ENCODE results near the gene DZANK1.

DNA sequence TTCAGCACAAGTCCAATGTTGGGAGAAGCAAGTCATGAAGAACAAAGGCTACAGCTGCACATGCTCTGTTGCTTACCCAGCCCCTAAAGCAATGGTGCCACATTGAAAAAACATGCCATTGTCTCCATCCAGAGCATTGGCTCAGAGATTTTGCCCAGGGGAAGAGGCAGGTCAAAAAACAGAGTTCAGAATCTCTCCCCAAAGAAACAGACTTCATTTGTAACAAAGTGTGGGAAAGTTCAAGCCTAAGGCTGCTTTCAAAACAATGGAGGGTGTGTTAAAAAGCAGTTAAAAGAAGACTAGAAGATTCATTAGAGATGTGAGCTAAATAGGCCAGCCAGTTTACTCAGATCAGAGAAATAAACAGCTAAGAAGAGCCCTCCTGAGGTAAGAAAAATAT, 63.6 kb downstream of the DZANK1 start:
- TF ChIP-seq, protein P1, sequence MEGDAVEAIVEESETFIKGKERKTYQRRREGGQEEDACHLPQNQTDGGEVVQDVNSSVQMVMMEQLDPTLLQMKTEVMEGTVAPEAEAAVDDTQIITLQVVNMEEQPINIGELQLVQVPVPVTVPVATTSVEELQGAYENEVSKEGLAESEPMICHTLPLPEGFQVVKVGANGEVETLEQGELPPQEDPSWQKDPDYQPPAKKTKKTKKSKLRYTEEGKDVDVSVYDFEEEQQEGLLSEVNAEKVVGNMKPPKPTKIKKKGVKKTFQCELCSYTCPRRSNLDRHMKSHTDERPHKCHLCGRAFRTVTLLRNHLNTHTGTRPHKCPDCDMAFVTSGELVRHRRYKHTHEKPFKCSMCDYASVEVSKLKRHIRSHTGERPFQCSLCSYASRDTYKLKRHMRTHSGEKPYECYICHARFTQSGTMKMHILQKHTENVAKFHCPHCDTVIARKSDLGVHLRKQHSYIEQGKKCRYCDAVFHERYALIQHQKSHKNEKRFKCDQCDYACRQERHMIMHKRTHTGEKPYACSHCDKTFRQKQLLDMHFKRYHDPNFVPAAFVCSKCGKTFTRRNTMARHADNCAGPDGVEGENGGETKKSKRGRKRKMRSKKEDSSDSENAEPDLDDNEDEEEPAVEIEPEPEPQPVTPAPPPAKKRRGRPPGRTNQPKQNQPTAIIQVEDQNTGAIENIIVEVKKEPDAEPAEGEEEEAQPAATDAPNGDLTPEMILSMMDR (IDR thresholded peaks at IDR 0.05): no peak
- no peak for TF ChIP-seq ZFX (IDR thresholded peaks at IDR 0.05; ENCODE audit: borderline replicate concordance)
